Measurements from ENCODE around the gene CADM3.

- TF ChIP-seq CTCF (conservative IDR thresholded peaks at IDR 0.05 in 1 of 2, IDR thresholded peaks at IDR 0.05 in 1 of 2; ENCODE audit: extremely low read depth in 1 of 2, insufficient read depth in 1 of 2, low read depth in 1 of 2, low read length in 2 of 2) (no peak), EZH2 (IDR thresholded peaks at IDR 0.05; ENCODE audit: borderline replicate concordance, low read length) (no peak)
These were observed 19.0 kb downstream of the CADM3 start for GRCh38 chr1:159190441-159190840.
